HL-60/S4 (cell line): ENCODE measurements around the gene RGL2.
"Not testable (repeated sequence)": the region's sequence is repeated elsewhere in the genome, so short reads cannot be mapped to it uniquely, and the experiment has no call there.

Experiments
- in situ Hi-C: fragments of 300-500 bp; cut with MboI; formaldehyde crosslinking; loops from 2 replicates; pipeline ENCODE4 v1.14.3; 2022; ENCODE audit warnings: low sequenced_read_pairs

RGL2 gene, protein sequence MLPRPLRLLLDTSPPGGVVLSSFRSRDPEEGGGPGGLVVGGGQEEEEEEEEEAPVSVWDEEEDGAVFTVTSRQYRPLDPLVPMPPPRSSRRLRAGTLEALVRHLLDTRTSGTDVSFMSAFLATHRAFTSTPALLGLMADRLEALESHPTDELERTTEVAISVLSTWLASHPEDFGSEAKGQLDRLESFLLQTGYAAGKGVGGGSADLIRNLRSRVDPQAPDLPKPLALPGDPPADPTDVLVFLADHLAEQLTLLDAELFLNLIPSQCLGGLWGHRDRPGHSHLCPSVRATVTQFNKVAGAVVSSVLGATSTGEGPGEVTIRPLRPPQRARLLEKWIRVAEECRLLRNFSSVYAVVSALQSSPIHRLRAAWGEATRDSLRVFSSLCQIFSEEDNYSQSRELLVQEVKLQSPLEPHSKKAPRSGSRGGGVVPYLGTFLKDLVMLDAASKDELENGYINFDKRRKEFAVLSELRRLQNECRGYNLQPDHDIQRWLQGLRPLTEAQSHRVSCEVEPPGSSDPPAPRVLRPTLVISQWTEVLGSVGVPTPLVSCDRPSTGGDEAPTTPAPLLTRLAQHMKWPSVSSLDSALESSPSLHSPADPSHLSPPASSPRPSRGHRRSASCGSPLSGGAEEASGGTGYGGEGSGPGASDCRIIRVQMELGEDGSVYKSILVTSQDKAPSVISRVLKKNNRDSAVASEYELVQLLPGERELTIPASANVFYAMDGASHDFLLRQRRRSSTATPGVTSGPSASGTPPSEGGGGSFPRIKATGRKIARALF

GRCh38 chr6:33298773-33299236, at the start of gene RGL2:
TSS of gene RGL2 (minus strand) at chr6:33298942. CDS start at chr6:33298610, 332 bp downstream.
- in situ Hi-C loops = no loop called here

DNA sequence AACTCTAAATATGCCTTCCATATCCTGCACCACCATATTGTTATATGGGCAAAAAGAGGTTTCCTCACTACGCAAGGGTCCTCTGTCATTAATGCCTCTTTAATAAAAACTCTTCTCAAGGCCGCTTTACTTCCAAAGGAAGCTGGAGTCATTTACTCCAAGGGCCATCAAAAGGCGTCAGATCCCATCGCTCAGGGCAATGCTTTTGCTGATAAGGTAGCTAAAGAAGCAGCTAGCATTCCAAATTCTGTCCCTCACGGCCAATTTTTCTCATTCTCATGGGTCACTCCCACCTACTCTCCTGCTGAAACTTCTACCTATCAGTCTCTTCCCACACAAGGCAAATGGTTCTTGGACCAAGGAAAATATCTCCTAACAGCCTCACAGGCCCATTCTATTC, 49.1 kb upstream of the RGL2 start:
- in situ Hi-C loops = no loop called here

DNA sequence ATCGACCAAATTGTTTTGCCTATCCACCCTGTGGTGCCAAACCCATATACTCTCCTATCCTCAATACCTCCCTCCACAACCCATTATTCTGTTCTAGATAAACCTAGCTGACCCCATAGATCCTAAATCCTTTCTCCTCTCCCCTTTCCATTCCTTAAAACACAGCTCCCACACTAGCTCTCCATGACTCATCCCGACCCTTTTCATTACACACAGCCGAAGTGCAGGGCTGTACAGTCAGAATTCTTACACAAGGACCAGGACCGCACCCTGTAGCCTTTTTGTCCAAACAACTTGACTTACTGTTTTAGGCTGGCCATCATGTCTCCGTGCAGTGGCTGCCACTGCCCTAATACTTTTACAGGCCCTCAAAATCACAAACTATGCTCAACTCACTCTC, 48.2 kb upstream of the RGL2 start:
- in situ Hi-C loops = not testable (repeated sequence)

GRCh38 chr6:33344701-33345697, 46.3 kb upstream of the RGL2 start:
- in situ Hi-C loops = no loop called here

DNA sequence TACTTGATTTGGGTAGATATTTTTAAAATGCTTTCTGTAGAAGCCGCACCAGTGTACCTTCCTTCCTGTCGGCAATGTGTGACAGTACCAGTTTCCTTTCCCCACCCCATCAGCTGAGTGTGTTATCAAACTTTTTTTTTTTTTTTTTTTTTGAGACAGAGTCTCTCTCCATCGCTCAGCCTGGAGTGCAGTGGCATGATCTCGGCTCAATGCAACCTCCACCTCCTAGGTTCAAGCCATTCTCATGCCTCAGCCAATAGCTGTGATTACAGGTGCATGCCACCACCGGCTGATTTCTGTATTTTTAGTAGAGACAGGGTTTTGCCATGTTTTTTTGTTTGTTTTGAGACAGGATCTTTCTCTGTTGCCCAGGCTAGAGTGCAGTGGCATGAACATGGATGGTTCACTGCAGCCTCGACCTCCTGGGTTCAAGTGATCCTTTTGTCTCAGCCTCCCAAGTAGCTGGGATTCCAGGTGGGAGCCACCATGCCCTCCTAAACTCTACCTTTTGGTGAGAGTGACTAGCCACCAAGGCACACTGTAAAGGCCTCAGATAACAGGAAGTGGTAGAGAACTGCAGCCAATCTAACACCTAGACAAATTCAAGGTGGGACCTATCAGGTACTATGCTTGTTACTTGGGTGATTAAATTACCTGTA, 45.3 kb upstream of the RGL2 start:
- in situ Hi-C loops = no loop called here

GRCh38 chr6:33343606-33343952, 44.8 kb upstream of the RGL2 start:
- in situ Hi-C loops = not testable (repeated sequence)

- in situ Hi-C loops = no loop called here
Measured at GRCh38 chr6:33339193-33339592, 40.5 kb upstream of the RGL2 start.

DNA sequence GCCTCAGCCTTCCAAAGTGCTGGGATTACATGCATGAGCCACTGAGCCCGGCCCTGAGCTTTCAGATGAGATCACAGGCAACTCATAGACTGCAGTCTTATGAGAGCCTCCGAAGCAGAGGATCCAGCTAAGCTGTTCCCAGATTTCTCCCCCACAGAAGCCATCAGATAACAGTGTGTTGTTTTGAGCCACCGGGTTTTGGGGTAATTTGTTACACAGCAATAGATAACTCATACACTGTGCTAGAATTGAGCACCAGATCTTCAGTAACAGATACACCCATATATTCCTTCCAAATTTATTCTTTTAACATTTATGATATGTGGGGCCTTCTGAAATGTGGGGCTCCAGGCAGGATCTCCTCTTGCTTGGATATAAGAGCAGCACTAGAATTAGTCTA, 37.8 kb upstream of the RGL2 start:
- in situ Hi-C loops = no loop called here

DNA sequence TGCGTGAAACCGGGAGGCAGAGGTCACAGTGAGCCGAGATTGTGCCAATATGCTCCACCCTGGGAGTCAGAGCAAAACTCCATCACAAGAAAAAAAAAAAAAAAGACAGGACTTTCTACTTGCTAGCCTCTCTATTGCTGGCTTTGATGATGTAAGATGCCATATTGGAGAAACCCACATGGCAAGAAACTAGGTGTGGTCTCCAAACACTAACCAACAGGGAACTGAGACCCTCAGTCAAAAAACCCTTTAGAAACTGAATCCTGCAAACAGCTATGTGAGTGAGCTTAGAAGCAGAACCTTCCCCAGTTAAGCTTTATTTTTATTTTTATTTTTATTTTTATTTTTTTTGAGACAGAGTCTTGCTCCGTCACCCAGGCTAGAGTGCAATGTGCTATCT, 37.2 kb upstream of the RGL2 start:
- in situ Hi-C loops = no loop called here

GRCh38 chr6:33333666-33334065, 34.9 kb upstream of the RGL2 start:
- in situ Hi-C loops = no loop called here

- in situ Hi-C loops = no loop called here
Measured at GRCh38 chr6:33330736-33331135, 32.0 kb upstream of the RGL2 start.

- in situ Hi-C loops = no loop called here
Measured at GRCh38 chr6:33329058-33329457, 30.3 kb upstream of the RGL2 start.

DNA sequence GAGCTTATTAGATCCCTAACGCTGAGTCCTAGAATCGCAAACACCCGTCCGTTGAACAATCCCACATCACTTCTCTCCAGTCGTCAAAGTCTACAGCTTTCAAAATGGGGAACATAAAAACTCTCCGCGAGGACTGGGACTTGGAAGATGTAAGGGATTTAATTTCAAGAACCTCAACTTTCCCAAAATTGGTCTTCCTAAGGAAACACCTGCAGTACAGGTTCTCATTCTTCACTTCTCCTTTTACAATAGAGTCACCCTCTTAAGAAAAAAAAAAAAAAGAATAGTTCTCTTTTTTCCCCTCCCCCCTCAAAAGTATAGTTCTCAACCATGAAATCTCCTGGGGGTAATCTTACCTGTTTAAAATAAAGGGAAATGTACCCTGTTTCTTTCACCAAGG, 25.4 kb upstream of the RGL2 start:
- in situ Hi-C loops = no loop called here

DNA sequence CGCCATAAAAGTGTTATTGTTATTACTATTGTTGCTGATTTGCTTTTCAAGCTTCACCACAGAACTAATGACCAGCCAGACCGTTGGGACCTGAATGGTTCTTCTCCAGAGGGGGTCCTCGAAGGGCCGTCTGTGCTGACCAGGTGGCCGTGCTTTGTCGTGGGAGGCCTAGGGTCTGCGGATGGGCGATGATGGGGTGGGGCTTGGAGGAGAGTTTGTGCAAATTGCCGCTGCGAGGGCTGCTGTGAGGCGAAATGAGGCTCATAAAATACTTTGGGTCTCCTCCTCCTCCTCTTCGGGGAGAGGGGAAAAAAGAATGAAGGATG, 24.8 kb upstream of the RGL2 start:
- in situ Hi-C loops = no loop called here

DNA sequence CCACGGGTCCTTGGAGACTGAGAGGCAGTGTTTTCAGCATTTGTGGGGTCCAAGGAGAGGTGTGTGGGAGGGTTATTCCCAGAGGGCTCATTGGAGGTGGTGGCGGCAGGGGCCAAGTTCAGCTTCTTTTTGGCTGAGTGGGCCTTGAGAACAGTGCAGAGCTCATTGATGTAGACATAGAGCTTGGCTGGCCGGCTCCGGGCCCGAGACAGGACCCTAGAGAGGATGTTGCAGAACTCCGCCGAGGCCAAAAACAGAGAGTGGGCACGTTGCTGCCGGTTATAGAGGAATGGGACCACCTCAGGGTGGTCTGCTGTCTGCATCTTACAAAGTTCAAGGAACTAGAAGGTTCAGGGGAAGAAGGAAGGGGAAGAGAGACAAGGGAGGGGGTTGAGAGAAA, 22.5 kb upstream of the RGL2 start:
- in situ Hi-C loops = no loop called here

DNA sequence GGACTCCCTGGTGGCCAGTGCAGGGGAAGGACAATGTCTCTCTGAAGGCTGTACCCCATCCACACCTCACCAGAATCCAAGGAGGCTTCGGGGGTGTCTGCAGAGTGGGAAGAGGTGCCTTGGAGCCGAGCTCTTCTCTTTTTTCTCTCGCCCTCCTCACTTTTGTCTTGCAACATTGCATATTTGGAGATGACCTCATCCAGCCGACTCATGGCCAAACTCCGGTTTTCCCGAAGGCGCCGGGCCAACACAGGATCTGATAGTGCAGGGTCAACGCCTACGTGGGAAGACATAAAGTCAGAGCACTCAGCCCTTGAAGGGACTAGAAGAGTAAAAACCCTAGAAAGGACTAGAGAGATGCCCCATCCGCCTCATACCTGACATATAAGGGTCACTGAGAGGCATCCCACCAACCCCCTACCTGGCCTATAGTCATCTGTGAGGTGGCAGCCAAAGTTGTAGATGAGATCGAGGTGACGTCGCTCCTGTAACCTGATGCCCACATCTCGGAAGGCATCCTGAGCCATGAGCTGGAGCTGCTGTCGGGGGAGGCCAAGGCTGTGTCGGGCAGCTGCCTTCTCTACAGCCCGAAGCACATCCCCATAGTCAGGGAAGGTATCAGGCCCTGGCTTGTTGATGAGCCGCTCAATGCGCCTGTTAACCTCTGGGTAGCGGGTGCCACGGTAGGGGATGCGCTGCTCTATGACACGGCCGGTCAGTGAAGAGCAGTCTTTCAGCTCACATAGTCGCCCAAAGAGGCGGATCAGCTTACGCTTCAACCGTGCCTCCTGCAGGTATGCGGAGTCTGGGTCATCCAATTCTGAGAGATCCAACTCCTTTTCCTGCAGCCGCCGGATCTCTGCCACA, 21.8 kb upstream of the RGL2 start:
- in situ Hi-C loops = no loop called here

GRCh38 chr6:33319939-33320314, 21.2 kb upstream of the RGL2 start:
- in situ Hi-C loops = no loop called here

DNA sequence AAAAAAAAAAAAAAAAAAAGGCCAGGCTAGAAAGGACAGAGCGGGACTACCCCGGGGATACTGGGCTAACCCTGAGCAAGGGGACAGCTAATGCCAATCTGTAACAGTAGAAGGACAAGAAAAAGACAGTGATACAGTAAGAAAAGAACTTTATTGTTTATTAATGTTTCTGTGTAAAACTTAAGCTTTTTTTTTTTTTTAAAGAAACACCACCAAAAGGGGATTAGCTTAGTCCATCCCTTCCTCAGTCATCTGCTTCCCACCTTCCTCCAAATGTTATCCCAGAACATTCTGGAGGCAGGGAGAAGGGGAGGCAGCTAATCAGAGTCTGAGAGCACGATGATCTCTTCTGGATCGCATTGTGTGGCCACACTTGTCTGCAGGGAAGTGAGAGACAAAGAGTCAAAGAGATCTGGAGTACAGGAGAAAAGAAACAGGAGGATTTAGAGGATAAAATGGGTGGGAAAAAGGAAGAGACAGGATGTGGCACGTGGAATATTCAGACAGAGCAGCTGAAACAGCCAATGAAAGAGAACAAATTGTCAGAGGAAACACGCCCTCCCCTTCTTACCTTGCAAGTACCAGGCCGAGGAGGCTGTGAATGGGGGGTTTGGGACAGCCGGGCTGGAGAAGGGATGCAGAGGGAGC, 19.8 kb upstream of the RGL2 start:
- in situ Hi-C loops = no loop called here

DNA sequence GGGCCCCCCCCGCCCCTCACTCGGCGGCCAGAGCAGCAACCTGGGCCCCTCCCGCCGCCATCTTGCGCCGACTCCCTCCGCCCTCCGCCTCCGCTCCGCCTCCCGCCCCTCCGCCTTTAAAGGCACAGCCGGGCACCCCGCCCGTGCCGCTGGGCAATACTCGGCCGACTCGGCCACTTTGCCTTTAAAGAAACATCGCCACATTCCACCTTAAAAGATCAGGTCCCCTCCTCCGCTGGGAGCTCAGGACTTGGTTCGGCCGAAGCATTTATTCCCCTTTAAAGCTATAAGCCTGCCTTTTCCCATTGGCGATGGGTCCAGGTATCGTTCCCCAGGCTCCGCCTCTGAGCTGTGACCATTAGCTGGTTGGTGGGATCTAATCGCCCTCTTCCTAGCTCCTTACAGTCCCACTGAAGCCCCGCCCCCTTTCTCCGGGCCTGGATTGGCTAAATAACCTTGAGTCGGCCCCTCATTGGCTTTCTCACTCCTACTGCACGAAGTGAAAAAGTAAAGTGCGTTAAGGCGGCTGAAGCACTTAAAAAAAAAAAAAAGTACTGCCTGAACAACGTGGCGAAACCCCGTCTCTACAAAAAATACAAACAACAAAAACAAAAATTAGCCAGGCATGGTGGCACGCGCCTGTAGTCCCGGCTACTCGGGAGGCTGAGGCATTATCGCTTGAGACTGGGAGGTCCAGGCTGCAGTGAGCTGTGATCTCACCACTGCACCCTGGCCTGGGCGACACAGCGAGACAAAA, 19.1 kb upstream of the RGL2 start, which contains the start of gene ZBTB22:
ZBTB22 (minus strand) TSS at position 76 of the 757 bp plus-strand sequence. CDS start 828 bp downstream, outside the sequence.
- in situ Hi-C loops = no loop called here
